ENCODE data around the gene TCF3. TPM values are rescaled to one million over a fixed set of nuclear protein-coding genes. Genes with fewer than 3 reads are reported as not detected.
"Not testable (repeated sequence)": the region's sequence is repeated elsewhere in the genome, so short reads cannot be mapped to it uniquely, and the experiment has no call there.

Gene TCF3
- total RNA-seq, 1 experiment from 2014 or later: 44.8 TPM

DNA sequence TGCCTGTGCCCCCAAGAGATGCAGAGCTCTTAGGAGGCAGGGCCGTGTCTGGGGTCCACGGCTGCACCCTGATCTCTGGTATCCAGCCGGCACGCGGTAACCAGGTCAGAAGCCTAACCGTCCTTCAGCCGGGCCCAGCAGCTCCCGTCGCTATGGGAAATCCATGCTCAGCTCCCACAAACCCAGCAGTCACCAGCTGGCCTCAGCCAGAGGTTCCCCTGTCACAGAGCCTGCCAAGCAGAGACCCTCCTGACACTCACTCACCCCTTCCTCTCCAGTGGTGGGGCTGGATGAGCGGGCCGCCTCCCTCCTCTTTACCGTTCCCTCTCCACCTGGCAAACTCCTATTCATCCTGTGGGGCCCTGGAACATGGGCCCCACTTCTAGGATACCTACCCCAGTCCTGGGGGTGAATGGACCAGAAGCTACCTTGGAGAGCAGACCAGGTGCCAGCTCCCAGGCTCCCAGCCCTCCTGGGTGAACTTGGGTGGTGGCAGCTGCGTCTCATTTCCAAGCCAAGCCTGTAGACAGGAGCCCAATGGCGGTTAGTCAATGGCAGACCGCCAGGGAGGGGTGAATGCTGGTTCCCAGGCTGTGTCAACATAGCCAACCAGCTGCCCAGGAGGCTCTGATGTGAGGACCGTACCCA is 21.4 kb upstream of the TCF3 start:
- no peak for DNase-seq (ENCODE audit: extremely low read depth, low read depth)

DNA sequence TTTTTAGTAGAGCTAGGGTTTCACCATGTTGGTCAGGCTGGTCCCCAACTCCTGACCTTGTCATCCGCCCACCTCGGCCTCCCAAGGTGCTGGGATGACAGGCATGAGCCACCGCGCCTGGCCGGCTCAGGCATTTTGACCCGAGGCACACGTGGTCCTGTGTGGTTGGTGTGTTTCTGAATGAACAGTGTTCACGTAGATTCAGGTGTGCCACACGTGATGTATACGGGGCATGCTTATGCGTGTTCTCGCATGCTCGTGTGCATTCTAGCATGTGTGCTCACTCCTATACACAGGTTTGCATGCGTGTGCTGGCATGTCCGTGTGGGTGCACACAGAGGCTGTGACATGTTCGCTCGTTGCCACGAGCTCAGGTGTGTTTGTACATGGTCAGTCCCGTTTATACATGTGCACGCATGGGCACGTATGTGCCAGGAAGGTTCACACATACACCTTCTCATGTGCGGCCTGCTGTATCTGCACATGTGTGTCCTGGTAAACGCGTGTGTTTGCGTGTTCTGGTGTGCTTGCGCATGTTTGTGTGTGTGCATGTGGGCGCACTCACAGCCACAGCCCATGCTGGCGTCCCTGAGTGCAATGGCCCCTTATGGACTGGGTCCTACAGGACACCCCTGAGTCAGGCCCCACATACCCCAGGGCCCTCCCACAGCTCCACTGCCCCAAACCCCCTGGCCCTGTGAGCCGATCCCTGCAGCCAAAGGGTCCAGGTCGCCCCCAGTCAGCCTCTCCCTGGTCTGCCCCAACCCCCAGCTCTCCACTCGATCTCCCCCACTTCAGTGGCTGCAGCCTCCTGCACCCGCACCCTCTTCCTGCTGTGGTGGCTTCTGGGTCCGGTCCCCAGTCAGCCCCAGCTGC is 20.6 kb upstream of the TCF3 start:
- no peak for DNase-seq (ENCODE audit: extremely low read depth, low read depth)

DNA sequence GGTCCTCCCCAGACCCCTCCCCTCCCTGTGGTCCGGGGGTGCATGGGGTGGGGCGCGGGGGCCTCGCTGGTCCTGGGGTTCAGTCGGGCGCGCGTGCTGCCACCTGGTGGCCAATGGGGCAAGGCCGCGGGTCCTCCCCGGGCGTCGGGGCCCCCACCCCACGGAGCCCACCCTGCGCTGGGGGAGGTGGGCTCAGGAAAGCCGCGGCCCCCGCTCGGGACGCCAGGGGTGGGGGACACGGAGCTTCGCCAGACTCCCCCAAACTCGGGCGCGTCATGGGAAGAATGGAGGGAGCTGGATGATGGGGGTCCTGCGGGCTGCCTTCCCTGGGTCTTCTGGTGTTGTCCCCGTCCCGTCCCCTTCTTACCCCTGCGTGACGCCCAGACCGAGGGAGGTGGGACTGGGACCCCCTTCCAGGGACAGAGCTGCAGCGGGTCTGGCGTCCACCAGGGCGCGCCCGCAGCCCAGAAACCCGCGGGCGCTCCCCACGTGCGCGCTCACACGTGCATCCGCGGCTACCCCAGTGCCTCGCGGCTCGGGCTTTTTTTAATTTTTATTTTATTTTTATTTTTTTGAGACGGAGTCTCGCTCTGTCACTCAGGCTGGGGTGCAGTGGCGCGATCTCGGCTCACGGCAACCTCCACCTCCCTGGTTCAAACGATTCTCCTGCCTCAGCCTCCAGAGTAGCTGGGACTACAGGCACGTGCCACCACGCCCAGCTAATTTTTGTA is 19.8 kb upstream of the TCF3 start:
- DNase-seq (ENCODE audit: extremely low read depth, low read depth): no peak

DNA sequence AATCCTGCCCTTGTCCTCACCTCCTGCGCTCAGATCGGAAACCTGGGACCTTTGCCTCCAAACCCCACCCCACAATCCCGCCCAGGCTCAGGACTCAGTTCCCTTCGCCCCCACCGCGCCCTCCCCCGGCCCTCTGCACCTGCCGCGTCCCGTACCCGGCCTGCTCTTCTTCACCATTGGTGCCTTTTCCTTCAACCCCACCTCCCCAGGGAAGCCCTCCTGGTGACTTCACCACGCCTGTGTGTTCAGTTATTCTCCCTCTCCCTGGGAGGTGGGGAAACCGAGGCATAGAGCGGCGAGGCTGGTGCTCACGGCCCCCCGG is 19.3 kb upstream of the TCF3 start:
- no peak for DNase-seq (ENCODE audit: extremely low read depth, low read depth)

DNA sequence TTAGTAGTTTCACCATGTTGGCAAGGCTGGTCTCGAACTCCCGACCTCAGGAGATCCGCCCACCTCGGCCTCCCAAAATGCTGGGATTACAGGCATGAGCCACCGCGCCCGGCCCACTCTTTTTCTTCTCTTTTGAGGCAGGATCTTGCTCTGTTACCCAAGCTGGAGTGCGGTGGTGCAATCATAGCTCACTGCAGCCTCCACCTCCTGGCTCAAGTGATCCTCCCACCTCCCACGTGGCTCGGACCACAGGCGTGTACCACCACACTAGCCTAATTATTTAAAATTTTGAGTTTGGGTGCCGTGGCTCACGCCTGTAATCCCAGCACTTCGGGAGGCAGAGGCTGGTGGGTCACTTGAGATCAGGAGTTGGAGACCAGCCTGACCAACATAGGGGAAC is 18.3 kb upstream of the TCF3 start:
- not testable (repeated sequence) for DNase-seq (ENCODE audit: extremely low read depth, low read depth)

DNA sequence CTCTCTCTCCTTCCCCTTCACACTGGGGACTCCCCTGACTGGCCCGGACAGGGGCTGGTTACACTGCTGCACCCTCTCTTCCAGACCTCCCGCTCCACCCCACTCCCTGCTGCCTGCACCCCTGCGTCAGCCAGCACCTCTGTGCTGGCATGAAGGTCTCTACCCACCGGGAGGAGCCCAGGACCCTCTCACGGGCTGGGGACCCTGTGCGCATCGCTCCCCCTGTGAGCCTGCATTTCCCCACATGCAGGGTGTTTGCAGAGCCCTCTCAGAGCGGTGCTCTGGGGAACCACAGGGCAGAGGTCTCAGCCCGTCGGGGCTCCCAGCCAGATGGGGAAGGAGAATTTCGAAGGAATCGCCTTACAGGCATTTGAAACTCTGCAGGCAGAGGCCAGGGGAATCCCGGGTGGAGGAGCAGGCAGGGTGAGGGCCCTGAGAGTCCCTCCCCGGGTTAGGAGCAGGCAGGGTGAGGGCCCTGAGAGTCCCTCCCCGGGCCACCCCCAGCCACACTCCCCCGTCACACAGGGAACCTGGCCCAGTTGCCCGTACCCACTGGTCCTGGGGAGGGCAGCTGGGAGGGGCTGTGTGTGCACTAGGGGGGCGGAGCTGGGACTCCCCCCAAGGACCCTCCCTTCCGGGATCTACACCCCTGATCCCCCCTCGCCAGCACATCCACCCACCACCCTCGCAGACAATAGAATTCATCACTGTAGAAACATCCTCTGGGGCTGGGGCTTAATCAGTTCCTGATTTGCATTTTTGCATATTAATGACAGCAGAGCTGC is 16.3 kb upstream of the TCF3 start:
- DNase-seq (ENCODE audit: extremely low read depth, low read depth): no peak

DNA sequence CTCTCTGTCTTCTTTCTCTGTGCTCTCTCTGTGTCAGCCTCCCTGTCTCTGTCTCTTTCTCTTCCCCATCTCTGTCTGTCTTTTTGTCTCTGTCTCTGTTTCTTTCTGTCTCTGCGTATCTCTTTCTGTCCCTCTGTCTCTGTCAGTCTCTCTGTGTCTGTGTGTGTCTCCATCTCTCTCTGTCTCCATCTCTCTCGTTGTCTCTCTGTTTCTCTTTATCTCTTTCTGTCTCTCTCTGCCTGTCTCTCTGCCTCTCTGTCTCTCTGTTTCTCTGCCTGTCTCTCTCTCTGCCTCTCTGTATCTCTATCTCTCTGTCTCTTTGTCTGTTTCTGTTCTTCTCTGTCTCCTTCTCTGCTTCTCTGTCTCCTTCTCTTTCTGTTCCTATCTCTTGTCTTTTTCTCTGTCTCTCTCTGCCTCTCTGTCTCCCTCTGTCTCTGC is 15.7 kb upstream of the TCF3 start:
- DNase-seq (ENCODE audit: extremely low read depth, low read depth): no peak

DNA sequence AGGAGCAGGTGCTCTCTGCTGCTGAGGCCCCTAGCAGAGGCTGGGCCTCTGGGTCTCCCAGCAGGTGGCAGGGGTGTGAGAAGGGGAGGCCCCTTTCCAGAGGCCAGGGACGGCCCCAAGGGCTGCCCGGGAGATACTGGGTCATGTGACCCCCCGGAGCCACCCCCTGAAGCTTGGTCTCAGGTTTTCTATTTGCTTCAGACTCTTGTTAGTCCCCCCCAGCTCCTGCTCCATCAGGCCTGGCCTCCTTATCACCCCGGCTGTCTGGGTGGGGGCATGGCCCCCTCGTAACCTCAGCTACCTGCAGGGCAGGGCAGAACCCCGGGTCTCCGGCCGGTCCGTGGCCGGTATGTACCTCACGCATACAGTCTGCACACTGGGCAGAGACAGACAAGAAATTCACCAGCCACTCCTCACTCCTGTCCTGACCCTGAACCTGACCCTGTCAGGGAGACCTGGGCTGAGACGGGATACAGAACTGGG is 13.2 kb upstream of the TCF3 start:
- DNase-seq (ENCODE audit: extremely low read depth, low read depth): no peak

DNA sequence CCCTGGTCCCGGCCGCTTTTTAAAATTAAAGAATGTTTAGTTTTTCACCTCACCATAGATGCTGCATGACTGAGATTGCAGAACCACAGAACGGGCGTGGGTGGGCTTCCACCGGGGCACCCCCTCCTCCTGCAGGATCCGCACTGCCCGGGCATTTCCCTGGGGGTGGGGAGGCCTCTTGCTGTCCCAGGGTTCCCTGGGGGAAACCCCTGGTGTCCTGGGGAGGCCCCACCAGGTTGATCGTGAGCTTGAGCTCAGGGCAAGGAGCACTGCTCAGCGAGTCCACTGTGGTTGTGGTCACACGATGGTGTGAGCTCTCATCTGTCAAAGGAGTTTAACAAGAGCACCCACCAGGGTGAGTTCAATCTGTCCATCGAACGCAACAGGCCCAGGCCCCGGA is 11.4 kb upstream of the TCF3 start:
- no peak for DNase-seq (ENCODE audit: extremely low read depth, low read depth)

DNA sequence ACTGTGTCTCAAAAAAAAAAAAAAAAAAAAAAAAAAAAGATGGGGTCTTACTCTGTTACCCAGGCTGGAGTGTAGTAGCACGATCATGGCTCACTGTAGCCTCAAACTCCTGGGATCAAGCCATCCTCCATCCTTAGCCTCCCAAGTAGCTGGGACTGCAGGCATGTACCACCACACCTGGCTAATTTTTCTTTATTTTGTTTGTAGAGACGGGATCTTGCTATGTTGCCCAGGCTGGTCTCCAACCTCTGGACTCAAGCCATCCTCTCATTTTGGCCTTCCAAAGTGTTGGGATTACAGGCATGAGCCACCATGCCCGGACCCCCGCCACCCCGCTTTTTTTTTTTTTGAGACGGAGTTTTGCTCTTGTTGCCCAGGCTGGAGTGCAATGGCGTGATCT is 10.8 kb upstream of the TCF3 start:
- DNase-seq (ENCODE audit: extremely low read depth, low read depth): not testable (repeated sequence)

DNA sequence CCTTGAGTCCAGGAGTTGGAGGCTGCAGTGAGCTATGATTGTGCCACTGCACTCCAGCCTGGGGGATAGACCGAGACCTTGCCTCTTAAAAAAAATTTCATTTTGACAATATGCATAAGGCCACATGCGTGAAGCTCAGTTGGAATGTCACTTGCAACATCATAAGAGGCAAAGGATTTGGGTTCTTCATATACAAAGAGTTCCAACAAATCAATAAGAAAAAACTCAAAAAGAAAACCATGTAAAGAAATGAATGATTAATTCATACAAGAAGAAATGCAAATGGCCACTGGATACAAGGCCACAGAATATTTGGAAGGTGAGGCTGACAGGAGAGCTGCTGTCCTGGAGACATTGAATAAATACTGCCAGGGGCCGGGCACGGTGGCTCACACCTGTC is 9.6 kb upstream of the TCF3 start:
- no peak for DNase-seq (ENCODE audit: extremely low read depth, low read depth)

DNA sequence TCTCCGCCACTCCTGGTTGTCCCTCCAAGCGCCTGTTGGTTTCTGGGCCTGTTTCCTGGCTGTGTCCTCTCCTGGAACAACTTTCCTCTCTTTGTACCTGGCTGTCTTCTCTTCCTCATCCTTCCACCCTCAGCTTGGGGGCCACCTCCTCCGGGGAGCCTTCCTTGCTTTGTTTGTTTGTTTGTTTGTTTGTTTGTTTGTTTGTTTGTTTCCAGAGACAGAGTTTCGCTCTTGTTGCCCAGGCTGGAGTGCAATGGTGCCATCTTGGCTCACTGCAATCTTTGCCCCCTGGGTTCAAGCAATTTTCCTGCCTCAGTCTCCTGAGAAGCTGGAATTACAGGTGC is 6.6 kb upstream of the TCF3 start:
- DNase-seq (ENCODE audit: extremely low read depth, low read depth): no peak

DNA sequence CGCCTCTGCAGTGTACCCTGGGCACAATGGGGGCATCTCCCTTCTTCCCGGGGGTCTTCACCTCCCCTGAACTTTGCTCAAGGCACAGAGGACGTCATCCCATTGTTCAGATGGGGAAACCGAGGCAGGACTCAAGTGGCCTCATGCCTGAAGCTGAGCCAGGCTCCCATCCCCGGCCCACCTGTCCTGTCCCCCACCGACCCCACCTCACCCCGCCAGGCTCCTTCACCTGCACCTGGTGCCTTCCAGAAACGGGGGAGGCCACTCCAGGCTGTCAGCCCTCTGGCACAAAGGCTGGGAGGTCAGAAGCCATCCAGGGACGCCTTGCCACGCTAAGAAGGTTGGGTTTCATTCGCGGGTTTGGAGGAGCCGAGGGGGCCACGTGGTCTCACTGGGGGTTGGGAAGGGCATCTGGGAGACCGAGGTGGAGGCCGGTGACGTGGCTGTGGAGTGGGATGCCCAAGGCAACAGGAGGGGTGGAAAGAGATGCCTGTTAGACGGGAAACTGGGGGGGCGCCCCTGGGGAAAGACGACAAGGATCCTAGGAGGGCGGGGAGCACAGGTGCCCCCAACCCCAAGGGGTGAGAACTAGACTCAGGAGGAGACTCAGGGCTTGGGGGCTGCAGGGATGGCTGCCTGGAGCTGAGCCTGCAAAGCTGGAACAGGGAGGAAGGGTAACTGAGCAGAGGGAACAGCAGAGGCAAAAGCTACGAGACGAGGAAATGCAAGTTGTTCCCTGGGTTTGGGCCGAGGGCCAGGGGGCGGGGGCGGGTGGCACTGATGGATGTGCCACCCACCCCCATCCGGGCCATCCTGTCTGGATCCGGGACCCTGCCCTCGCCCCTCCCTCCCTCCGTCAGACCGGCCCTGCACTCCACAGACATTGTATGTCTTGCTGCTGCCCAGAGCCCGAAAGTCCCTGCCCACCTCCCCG is 6.0 kb upstream of the TCF3 start:
- no peak for DNase-seq (ENCODE audit: extremely low read depth, low read depth)

DNA sequence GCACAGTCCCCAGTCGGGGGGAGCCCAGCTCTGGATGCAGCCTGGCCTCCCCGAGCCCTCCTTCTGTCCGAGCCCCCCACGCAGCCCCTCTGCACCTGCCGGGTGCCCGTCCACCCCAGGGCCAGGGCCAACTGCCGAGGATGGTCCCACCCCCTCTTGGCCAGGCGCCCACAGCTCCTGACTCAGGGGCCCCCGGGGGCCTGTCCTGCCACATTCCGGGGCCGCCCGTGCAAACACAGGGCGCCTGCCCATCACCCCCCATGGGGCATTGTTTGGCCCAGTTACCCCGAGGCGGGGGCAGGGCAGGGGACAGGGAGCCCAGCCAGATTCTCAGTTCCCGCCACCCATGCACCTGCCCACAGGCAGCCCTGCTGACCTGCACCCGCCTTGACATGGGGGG is 5.3 kb upstream of the TCF3 start:
- DNase-seq (ENCODE audit: extremely low read depth, low read depth): no peak

DNA sequence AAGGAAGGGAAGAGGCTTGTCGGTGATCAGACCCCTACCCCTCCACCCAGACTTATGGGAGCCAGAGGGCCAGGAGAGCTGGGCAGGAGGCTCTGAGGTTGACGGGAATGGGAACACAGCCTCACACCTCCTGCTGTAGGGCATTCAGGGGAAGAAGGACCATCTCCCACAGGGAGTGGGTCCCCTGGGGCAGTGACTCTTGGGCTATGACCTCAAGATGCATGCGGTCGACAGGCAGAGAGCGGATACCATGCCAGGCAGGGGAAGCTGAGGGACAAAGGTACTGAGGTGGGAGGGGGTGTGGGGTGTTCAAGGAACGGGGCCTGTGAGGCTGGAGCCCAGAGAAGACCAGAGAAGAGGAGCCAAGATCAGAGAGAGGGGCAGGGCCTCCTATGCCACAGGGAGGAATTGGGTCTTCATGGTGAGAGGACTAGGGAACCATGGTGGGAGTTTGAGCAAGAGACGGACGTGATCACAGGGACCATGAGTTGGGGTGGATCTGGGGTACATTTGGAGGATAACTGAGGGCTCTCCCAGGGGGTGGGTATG is 4.6 kb upstream of the TCF3 start:
- no peak for DNase-seq (ENCODE audit: extremely low read depth, low read depth)

DNA sequence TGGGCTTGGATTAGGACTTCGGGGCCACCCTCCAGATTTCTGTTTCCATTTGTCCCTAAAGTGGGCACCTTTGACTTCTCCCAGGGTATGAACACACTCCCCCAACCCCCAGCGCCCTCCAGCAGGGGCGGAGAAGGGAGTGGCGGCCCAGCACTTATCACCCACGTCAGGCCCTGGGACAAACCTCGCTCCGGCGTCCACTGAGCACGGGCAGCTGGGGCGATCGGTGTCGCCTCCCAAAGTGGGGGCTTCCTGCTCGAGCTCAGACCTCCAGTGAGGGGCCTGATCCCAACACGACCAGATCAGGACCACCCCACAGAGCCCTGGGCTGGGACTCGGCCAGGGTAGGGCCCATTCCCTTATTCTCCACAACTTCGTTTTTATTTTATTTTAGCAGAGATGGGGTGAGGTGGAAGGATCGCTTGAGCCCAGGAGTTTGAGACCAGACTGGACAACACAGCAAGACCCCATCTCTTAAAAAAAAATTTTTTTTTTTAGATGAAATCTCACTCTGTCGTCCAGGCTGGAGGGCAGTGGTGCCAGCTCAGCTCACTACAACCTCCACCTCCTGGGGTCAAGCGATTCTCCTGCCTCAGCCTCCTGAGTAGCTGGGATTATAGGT is 3.7 kb upstream of the TCF3 start:
- no peak for DNase-seq (ENCODE audit: extremely low read depth, low read depth)

DNA sequence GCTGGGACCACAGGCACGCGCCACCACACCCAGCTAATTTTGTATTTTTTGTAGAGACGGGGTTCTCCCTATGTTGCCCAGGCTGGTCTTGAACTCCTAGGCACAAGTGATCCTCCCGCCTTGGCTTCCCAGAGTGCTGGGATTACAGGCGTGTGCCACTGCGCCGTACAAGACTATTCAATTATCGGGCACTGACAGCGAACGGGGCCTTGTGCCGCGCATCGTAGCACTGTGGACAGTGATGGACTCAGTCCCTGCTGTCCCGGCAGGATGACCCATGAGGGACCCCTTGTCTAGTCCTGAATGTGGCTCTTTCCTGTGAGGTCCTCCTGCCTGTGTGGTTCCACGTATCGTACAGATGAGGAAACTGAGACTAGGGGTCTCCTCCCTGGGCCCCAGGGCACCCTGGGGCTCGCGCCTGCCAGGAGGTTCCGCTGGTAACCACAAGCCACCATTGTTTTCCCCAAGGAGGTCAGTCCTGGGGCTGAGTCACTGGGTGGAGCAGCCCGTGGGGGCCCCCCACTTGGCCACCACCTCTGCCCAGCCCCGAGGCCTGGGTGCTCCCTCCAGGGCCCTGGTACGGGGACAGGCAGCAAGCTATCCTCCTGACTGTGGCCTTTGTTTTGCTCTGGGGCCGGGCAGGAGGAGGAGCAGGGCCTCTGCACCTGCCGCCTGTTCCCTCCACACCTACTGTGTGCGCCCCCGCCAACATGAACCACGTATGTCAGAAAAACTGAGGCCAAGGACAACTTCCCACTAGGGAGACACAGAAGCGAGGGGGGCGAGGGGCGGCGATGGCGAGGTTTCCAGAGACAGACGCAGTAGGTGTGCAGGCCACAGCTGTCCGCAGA is 2.9 kb upstream of the TCF3 start:
- DNase-seq (ENCODE audit: extremely low read depth, low read depth): no peak

DNA sequence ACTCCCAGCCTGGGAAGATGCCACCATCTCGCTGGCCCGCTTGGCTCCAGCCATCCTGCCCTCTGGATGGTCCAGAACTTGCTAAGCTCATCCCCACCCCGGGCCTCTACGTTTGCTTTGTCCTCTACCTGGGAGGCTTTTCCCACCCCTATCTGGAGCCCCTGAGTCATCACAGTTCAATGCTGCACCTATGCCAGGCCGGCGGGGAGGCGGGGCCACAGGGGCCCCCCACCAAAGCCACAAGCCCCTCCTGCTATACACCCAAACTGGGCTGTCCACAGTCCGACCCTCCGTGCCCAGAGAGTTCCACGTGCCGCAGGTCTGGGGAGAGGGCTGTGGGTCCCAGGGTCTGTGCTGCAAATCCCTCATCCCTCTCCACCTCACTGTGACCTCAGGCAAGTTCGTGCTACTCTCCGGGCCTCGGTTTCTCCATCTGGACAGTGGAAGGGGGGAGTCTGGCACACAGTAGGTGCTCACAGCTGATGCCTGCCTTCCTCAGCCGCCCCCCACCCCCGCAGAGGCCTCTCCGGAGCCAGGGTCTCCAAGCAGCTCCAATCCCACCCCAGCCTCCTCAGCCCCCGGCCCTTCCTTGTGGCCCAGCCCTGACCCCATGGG is 1.9 kb upstream of the TCF3 start:
- no peak for DNase-seq (ENCODE audit: extremely low read depth, low read depth)

Data from NCI-H460 (cell line).